Loucy (cell line): Measurements from ENCODE around the gene KLHDC9.

Source experiments
- CTCF ChIP-seq: fragments of 200-600 bp; sonication (generic); conservative IDR thresholded peaks from 2 replicates; pipeline ENCODE4 v1.5.1; 2014; ENCODE audit warnings: mild to moderate bottlenecking, antibody characterized with exemption, low read length
- EZH2phosphoT487 ChIP-seq: fragments of 200-600 bp; IDR thresholded peaks from 2 replicates; pipeline ENCODE4 v1.6.1; 2018; ENCODE audit warnings: antibody characterized with exemption, mild to moderate bottlenecking, moderate library complexity, borderline replicate concordance

- TF ChIP-seq CTCF, result no peak
- no peak for TF ChIP-seq EZH2phosphoT487
Observed at GRCh38 chr1:161137881-161138280, 39.7 kb downstream of the KLHDC9 start.
